D721Med (cell line): Measurements from ENCODE around the gene UBE2G2.

ENCODE experiments used
- DNase-seq: peaks from one replicate; pipeline ENCODE4 v3.0.0; 2011; ENCODE audit warnings: low spot score; ENCODE audit not compliant: insufficient read length
- FAIRE-seq: peaks from 2 replicates; lab custom pipeline; 2011; peaks lifted over from hg19 to GRCh38; lab: Jason Lieb, UNC
- CTCF ChIP-seq: IDR thresholded peaks from 2 replicates; pipeline ENCODE4 v1.5.1; 2012; ENCODE audit warnings: mild to moderate bottlenecking, control low read depth; ENCODE audit not compliant: insufficient read depth; ENCODE audit errors: missing control alignments

Gene UBE2G2

GRCh38 chr21:44846485-44847260 lies 45.1 kb upstream of the UBE2G2 start:
- no peak for TF ChIP-seq CTCF
- no peak for FAIRE-seq
- DNase-seq, result no peak

GRCh38 chr21:44846224-44846484 lies 44.5 kb upstream of the UBE2G2 start:
- FAIRE-seq (no peak), DNase-seq (no peak)
- no peak for TF ChIP-seq CTCF

- FAIRE-seq (no peak), DNase-seq (no peak)
- TF ChIP-seq CTCF, result peak; percentile 41
Measured at GRCh38 chr21:44845418-44846223, 44.0 kb upstream of the UBE2G2 start.

DNA sequence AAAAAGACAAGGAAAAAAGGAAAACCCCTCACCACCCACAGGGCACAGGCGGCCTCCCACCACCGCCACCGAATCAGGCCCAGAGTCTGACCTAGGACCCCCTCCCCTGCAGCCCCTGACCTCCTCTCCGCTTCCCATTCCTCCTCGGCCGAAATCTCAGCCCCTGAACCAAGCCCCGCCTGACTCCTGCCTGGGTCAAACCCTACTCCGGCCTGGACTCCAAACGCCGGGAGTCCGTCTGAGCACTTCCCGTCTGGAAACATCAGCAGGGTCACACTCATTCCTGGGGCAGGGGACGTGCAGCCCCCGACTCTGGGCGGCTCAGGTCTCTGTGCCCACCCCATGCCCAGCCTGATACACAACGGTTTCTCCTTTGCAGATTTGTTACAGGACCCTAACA lies 42.6 kb upstream of the UBE2G2 start:
- DNase-seq (no peak), FAIRE-seq (no peak)
- TF ChIP-seq CTCF, result no peak

GRCh38 chr21:44842721-44843445 lies 41.3 kb upstream of the UBE2G2 start:
- TF ChIP-seq CTCF, result no peak
- no peak for DNase-seq
- no peak for FAIRE-seq

GRCh38 chr21:44842087-44842486 lies 40.5 kb upstream of the UBE2G2 start:
- no peak for TF ChIP-seq CTCF
- no peak for DNase-seq
- no peak for FAIRE-seq
